Astrocyte (in vitro differentiated cells and primary cell): ENCODE data around the gene CALCB. TPM values are rescaled to one million over a fixed set of nuclear protein-coding genes. Genes with fewer than 3 reads are reported as not detected.

Experiments used
- DNase-seq: peaks from one replicate; pipeline ENCODE4 v3.0.0-alpha.2; 2010; ENCODE audit warnings: low read depth
- FAIRE-seq: peaks from 2 replicates; lab custom pipeline; 2011; peaks lifted over from hg19 to GRCh38; lab: Jason Lieb, UNC
- H2AFZ ChIP-seq: 2 replicates; pipeline ENCODE4 v1.6.0; 2012; ENCODE audit warnings: low read depth, low read length, inconsistent platforms
- H3K27ac ChIP-seq: 2 replicates; pipeline ENCODE4 v1.5.1; 2011; ENCODE audit warnings: low read depth, low read length, inconsistent platforms
- H3K27me3 ChIP-seq: 2 replicates; pipeline ENCODE4 v1.6.0; 2011; ENCODE audit warnings: low read length, inconsistent platforms; ENCODE audit not compliant: insufficient read depth
- H3K36me3 ChIP-seq: 2 replicates; pipeline ENCODE4 v1.5.1; 2011; ENCODE audit warnings: low read length, inconsistent platforms; ENCODE audit not compliant: insufficient read depth
- H3K4me1 ChIP-seq: 2 replicates; pipeline ENCODE4 v1.5.1; 2011; ENCODE audit warnings: low read length, inconsistent platforms; ENCODE audit not compliant: insufficient read depth
- H3K4me2 ChIP-seq: 2 replicates; pipeline ENCODE4 v1.6.0; 2012; ENCODE audit warnings: low read length, inconsistent platforms
- H3K4me3 ChIP-seq: 2 replicates; pipeline ENCODE4 v1.5.1; 2011; ENCODE audit warnings: low read depth, mild to moderate bottlenecking, low read length, inconsistent platforms; ENCODE audit not compliant: insufficient read depth
- H3K79me2 ChIP-seq: 2 replicates; pipeline ENCODE4 v1.6.0; 2012; ENCODE audit warnings: mild to moderate bottlenecking, low read length, inconsistent platforms; ENCODE audit not compliant: insufficient read depth
- H3K9ac ChIP-seq: 2 replicates; pipeline ENCODE4 v1.6.0; 2012; ENCODE audit warnings: mild to moderate bottlenecking, low read length, inconsistent platforms
- H3K9me3 ChIP-seq: 2 replicates; pipeline ENCODE4 v1.5.1; 2012; ENCODE audit warnings: low read depth, mild to moderate bottlenecking, low read length, inconsistent platforms; ENCODE audit not compliant: insufficient read depth
- H4K20me1 ChIP-seq: 2 replicates; pipeline ENCODE4 v1.6.0; 2012; ENCODE audit warnings: low read length, inconsistent platforms; ENCODE audit not compliant: insufficient read depth
- H3K27ac Mint-ChIP-seq: one replicate; pipeline ENCODE4 v1.8.0; 2021; ENCODE audit warnings: mild to moderate bottlenecking, mixed read lengths; ENCODE audit not compliant: unreplicated experiment
- H3K27me3 Mint-ChIP-seq: one replicate; pipeline ENCODE4 v1.8.0; 2021; ENCODE audit warnings: low read depth, mixed read lengths; ENCODE audit not compliant: unreplicated experiment
- H3K36me3 Mint-ChIP-seq: one replicate; pipeline ENCODE4 v1.8.0; 2021; ENCODE audit warnings: low read depth, mixed read lengths; ENCODE audit not compliant: unreplicated experiment
- H3K4me1 Mint-ChIP-seq: one replicate; pipeline ENCODE4 v1.8.0; 2021; ENCODE audit warnings: low read depth, mixed read lengths; ENCODE audit not compliant: unreplicated experiment
- H3K4me3 Mint-ChIP-seq: one replicate; pipeline ENCODE4 v1.8.0; 2021; ENCODE audit warnings: mild to moderate bottlenecking, moderate library complexity, mixed read lengths; ENCODE audit not compliant: unreplicated experiment
- H3K9me3 Mint-ChIP-seq: one replicate; pipeline ENCODE4 v1.8.0; 2021; ENCODE audit warnings: mild to moderate bottlenecking, mixed read lengths; ENCODE audit not compliant: unreplicated experiment
- EZH2 ChIP-seq: IDR thresholded peaks from 2 replicates; pipeline ENCODE4 v1.6.1; 2012; ENCODE audit warnings: mild to moderate bottlenecking, low read length, inconsistent platforms; ENCODE audit not compliant: insufficient read depth
- total RNA-seq: library from RNA; stranded (reverse); gene quantifications from 2 replicates; pipeline ENCODE4 v1.2.1, GENCODE V29; 2021
- TF ChIP-seq, protein P1 (sequence below): IDR thresholded peaks from 2 replicates; pipeline ENCODE4 v1.5.1; 2011; ENCODE audit warnings: low read depth, mild to moderate bottlenecking, inconsistent platforms, low read length, moderate library complexity; ENCODE audit not compliant: insufficient read depth

Gene CALCB
- total RNA-seq, 1 donor from 2014 or later: 0.61 TPM

DNA sequence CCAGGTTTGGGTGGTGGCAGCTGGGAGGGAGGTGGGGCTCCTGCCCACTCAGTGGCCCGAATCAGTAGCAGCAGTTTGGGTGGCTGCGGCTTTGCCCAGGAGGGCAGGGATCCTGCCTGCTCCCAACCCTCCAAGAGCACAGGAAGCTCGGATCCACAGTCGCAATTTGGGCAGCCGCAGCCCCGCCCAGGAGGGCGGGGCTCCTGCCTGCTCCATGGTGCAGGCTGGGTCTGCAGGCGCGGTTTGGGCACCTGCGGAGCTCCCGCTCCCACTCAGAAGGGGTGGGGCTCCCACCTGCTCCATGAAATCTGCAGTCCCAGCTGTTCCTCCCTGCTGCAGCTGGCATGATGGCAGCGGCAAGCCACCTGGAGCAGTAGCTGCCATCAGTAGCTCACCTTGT, 38.1 kb upstream of the CALCB start:
- Histone ChIP-seq H3K9me3 (no peaks in the 10 kb centered on the region), H4K20me1 (no peaks in the 10 kb centered on the region), H2AFZ (no peak overlapping the region), H3K27ac (no peak overlapping the region), H3K4me1 (no peaks in the 10 kb centered on the region), H3K4me2 (no peak overlapping the region), H3K4me3 (no peak overlapping the region), H3K9ac (no peak overlapping the region), H3K79me2 (no peaks in the 10 kb centered on the region), H3K27me3 (no peaks in the 10 kb centered on the region), H3K36me3 (no peaks in the 10 kb centered on the region)
- Mint-ChIP-seq H3K4me3 (no peak overlapping the region), H3K4me1 (no peaks in the 10 kb centered on the region), H3K36me3 (no peaks in the 10 kb centered on the region), H3K27me3 (peaks cover 5% of the 10 kb centered on the region), H3K9me3 (peaks cover 2% of the 10 kb centered on the region), H3K27ac (no peak overlapping the region)
- FAIRE-seq: no peak
- no peak for DNase-seq
- no peak for TF ChIP-seq EZH2
- TF ChIP-seq, protein P1, sequence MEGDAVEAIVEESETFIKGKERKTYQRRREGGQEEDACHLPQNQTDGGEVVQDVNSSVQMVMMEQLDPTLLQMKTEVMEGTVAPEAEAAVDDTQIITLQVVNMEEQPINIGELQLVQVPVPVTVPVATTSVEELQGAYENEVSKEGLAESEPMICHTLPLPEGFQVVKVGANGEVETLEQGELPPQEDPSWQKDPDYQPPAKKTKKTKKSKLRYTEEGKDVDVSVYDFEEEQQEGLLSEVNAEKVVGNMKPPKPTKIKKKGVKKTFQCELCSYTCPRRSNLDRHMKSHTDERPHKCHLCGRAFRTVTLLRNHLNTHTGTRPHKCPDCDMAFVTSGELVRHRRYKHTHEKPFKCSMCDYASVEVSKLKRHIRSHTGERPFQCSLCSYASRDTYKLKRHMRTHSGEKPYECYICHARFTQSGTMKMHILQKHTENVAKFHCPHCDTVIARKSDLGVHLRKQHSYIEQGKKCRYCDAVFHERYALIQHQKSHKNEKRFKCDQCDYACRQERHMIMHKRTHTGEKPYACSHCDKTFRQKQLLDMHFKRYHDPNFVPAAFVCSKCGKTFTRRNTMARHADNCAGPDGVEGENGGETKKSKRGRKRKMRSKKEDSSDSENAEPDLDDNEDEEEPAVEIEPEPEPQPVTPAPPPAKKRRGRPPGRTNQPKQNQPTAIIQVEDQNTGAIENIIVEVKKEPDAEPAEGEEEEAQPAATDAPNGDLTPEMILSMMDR: no peak

GRCh38 chr11:15038963-15039362, 34.4 kb upstream of the CALCB start:
- Mint-ChIP-seq H3K27me3 (peaks cover 5% of the 10 kb centered on the region), H3K27ac (no peak overlapping the region), H3K9me3 (no peaks in the 10 kb centered on the region), H3K4me1 (no peaks in the 10 kb centered on the region), H3K4me3 (no peak overlapping the region), H3K36me3 (no peaks in the 10 kb centered on the region)
- Histone ChIP-seq H3K4me1 (no peaks in the 10 kb centered on the region), H3K9ac (no peak overlapping the region), H3K79me2 (no peaks in the 10 kb centered on the region), H4K20me1 (no peaks in the 10 kb centered on the region), H3K27ac (no peak overlapping the region), H3K27me3 (no peaks in the 10 kb centered on the region), H3K36me3 (no peaks in the 10 kb centered on the region), H3K9me3 (no peaks in the 10 kb centered on the region), H2AFZ (no peak overlapping the region), H3K4me3 (no peak overlapping the region), H3K4me2 (no peak overlapping the region)
- FAIRE-seq: no peak
- TF ChIP-seq, protein P1: no peak
- TF ChIP-seq EZH2: no peak
- no peak for DNase-seq

DNA sequence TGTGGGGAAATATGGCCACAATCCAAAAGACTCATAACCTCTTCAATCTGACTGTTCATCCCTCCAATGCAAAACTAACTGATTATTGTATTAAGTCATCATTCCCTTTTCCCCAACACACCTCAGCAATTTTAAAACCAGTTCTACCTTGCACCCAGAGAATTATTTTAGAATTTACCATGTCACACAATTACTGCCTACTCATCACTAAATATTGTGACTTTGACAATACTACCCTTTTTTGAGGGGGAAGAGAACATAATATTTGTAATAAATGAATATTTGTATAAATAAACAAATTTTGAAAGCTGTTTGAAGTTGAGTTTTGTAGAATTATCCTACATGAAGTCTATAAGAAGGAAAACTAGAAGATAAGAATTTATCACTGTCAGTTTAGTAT, 28.2 kb upstream of the CALCB start:
- H3K9ac ChIP-seq: no peak overlapping the region
- H3K4me3 Mint-ChIP-seq: no peak overlapping the region
- peaks cover 3% of the 10 kb centered on the region for H3K27me3 Mint-ChIP-seq
- H3K4me3 ChIP-seq: no peak overlapping the region
- H3K4me2 ChIP-seq: no peak overlapping the region
- H3K4me1 ChIP-seq: no peaks in the 10 kb centered on the region
- no peaks in the 10 kb centered on the region for H3K36me3 ChIP-seq
- H3K27ac ChIP-seq: no peak overlapping the region
- FAIRE-seq (no peak), DNase-seq (no peak)
- no peak overlapping the region for H3K27ac Mint-ChIP-seq
- TF ChIP-seq EZH2: no peak
- TF ChIP-seq, protein P1: no peak
- H3K9me3 Mint-ChIP-seq: no peaks in the 10 kb centered on the region
- no peak overlapping the region for H2AFZ ChIP-seq
- no peaks in the 10 kb centered on the region for H3K79me2 ChIP-seq
- H3K27me3 ChIP-seq: no peaks in the 10 kb centered on the region
- H3K4me1 Mint-ChIP-seq: no peaks in the 10 kb centered on the region
- H4K20me1 ChIP-seq: no peaks in the 10 kb centered on the region
- no peaks in the 10 kb centered on the region for H3K9me3 ChIP-seq
- no peaks in the 10 kb centered on the region for H3K36me3 Mint-ChIP-seq
